Smooth muscle cell (in vitro differentiated cells): ENCODE results near the gene METTL26. TPM values are rescaled to one million over a fixed set of nuclear protein-coding genes. Genes with fewer than 3 reads are reported as not detected.

ENCODE experiments used
- DNase-seq: peaks from one replicate; lab custom pipeline; 2025; ENCODE audit not compliant: unreplicated experiment; lab: John Stamatoyannopoulos, UW
- H2AFZ ChIP-seq: fragments of 200-600 bp; sonication (generic); 2 replicates; pipeline ENCODE4 v1.6.0; 2016; ENCODE audit warnings: antibody characterized with exemption, low read depth, mild to moderate bottlenecking
- H3F3A ChIP-seq: fragments of 200-600 bp; sonication (generic); 2 replicates; pipeline ENCODE4 v1.6.0; 2017; ENCODE audit warnings: antibody characterized with exemption, low read depth
- H3K27ac ChIP-seq: fragments of 200-600 bp; sonication (generic); 2 replicates; pipeline ENCODE4 v1.5.1; 2016; ENCODE audit warnings: low read depth, mild to moderate bottlenecking
- H3K27me3 ChIP-seq: fragments of 200-600 bp; sonication (generic); 2 replicates; pipeline ENCODE4 v1.6.1; 2016; ENCODE audit warnings: low read depth, mild to moderate bottlenecking
- H3K36me3 ChIP-seq: fragments of 200-600 bp; sonication (generic); 2 replicates; pipeline ENCODE4 v1.5.1; 2016; ENCODE audit warnings: low read depth
- H3K4me1 ChIP-seq: fragments of 200-600 bp; sonication (generic); 2 replicates; pipeline ENCODE4 v1.5.1; 2016; ENCODE audit warnings: low read depth
- H3K4me2 ChIP-seq: fragments of 200-600 bp; sonication (generic); 2 replicates; pipeline ENCODE4 v1.6.0; 2016; ENCODE audit warnings: mild to moderate bottlenecking
- H3K4me3 ChIP-seq: fragments of 200-600 bp; sonication (generic); 2 replicates; pipeline ENCODE4 v1.5.1; 2016; ENCODE audit warnings: mild to moderate bottlenecking
- H3K79me2 ChIP-seq: fragments of 200-600 bp; sonication (generic); 2 replicates; pipeline ENCODE4 v1.6.0; 2016; ENCODE audit warnings: low read depth, mild to moderate bottlenecking
- H3K9ac ChIP-seq: fragments of 200-600 bp; sonication (generic); 2 replicates; pipeline ENCODE4 v1.6.0; 2016; ENCODE audit warnings: low read depth
- H3K9me3 ChIP-seq: fragments of 200-600 bp; sonication (generic); replicated peaks from 2 replicates; pipeline ENCODE4 v1.5.1; 2016; ENCODE audit warnings: low read depth
- H4K20me1 ChIP-seq: fragments of 200-600 bp; sonication (generic); 2 replicates; pipeline ENCODE4 v1.6.0; 2016; ENCODE audit warnings: low read depth
- CTCF ChIP-seq: fragments of 200-600 bp; sonication (generic); IDR thresholded peaks from 2 replicates; pipeline ENCODE4 v1.5.1; 2017; ENCODE audit warnings: borderline replicate concordance, mild to moderate bottlenecking, antibody characterized with exemption; ENCODE audit not compliant: insufficient read depth, poor library complexity, severe bottlenecking
- WGBS: methylation state at CpG from one replicate; pipeline ENCODE4 v1.1.7; 2016; ENCODE audit warnings: low lambda C conversion rate; 5-methylcytosine and 5-hydroxymethylcytosine counted together
- polyA plus RNA-seq: library from polyadenylated mRNA; unstranded; fragments of >200 nt; fragmentation: Nextera tagmentation; extraction: Ambion mirVana; gene quantifications from 2 replicates; pipeline ENCODE4 v1.2.1, GENCODE V29; 2016
- total RNA-seq: library from RNA; depleted of rRNA; stranded (reverse); fragments of >200 nt; gene quantifications from 2 replicates; pipeline ENCODE4 v1.2.3, GENCODE V29; 2014

Gene METTL26
- total and polyA plus RNA-seq, 2 experiments from 2014 or later: 134 to 238 TPM

GRCh38 chr16:648781-649589, 12.9 kb upstream of the METTL26 start, which contains the start of gene WDR90:
WDR90 (plus strand) TSS chr16:649365; CDS start chr16:649417, 52 bp downstream.
- Histone ChIP-seq H3K27me3 (no peaks in the 10 kb centered on the region), H4K20me1 (no peaks in the 10 kb centered on the region), H3K36me3 (no peaks in the 10 kb centered on the region), H3K27ac (peak within 1 kb of the TSS; percentile 82), H3K9me3 (no peaks in the 10 kb centered on the region), H3K4me2 (peak within 1 kb of the TSS; percentile 100), H3F3A (peaks cover 6% of the 10 kb centered on the region), H3K9ac (peak within 1 kb of the TSS; percentile 87), H2AFZ (peak within 1 kb of the TSS; percentile 59), H3K4me3 (peak within 1 kb of the TSS; percentile 88), H3K4me1 (peaks cover 14% of the 10 kb centered on the region), H3K79me2 (peaks cover 4% of the 10 kb centered on the region)
- peak; percentile 64 for DNase-seq
- TF ChIP-seq CTCF: no peak
- WGBS: 4% methylated on average over 67 of the region's 91 CpGs

GRCh38 chr16:648071-648780, 12.1 kb upstream of the METTL26 start:
- H3K4me2 ChIP-seq: peak overlapping the region; percentile 100
- H3F3A ChIP-seq: peaks cover 6% of the 10 kb centered on the region
- no peak for DNase-seq
- WGBS: 46% methylated on average over 24 of the region's 24 CpGs
- no peaks in the 10 kb centered on the region for H3K27me3 ChIP-seq
- H3K79me2 ChIP-seq: peaks cover 5% of the 10 kb centered on the region
- peak; percentile 40 for TF ChIP-seq CTCF
- peak overlapping the region; percentile 88 for H3K4me3 ChIP-seq
- peaks cover 14% of the 10 kb centered on the region for H3K4me1 ChIP-seq
- H3K9ac ChIP-seq: peak overlapping the region; percentile 87
- H3K27ac ChIP-seq: peak overlapping the region; percentile 82
- H4K20me1 ChIP-seq: no peaks in the 10 kb centered on the region
- H3K9me3 ChIP-seq: no peaks in the 10 kb centered on the region
- peak overlapping the region; percentile 59 for H2AFZ ChIP-seq
- H3K36me3 ChIP-seq: no peaks in the 10 kb centered on the region

DNA sequence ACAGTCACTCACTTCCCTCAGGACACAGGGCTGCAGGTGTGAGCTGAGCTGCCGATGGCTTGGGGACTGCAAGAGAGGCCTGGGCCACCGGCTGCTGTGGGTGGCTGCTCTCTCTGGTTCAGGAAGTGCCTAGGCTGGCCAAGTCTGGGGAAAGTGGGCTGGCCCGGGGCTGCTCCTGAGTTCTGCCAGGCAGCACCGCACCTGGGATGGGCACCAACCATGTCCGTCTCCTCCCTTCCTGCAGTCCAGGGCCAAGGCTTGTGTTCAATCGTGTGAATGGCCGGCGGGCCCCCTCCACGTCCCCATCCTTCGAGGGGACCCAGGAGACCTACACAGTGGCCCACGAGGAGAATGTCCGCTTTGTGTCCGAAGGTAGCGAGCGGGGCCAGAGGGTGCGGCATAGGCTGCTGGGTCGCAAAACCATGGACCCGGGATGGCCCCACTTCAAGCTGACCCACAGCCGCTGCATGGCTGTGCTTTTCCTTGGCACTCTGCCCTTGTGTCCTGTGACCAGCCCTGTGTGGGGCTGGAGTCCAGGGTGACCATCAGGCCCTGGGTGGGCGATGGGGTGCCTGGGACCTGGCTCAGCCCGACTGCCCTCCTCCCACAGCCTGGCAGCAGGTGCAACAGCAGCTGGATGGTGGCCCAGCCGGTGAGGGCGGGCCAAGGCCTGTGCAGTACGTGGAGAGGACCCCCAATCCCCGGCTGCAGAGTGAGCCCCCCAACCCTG, 11.2 kb upstream of the METTL26 start:
- H3K27me3 ChIP-seq: no peaks in the 10 kb centered on the region
- H3K4me3 ChIP-seq: no peak overlapping the region
- no peak for TF ChIP-seq CTCF
- peaks cover 6% of the 10 kb centered on the region for H3F3A ChIP-seq
- H3K9me3 ChIP-seq: no peaks in the 10 kb centered on the region
- peaks cover 14% of the 10 kb centered on the region for H3K79me2 ChIP-seq
- WGBS: 93% methylated on average over 25 of the region's 25 CpGs
- no peak overlapping the region for H3K27ac ChIP-seq
- H3K9ac ChIP-seq: no peak overlapping the region
- DNase-seq: no peak
- H3K36me3 ChIP-seq: no peaks in the 10 kb centered on the region
- H3K4me2 ChIP-seq: peak overlapping the region; percentile 100
- H4K20me1 ChIP-seq: no peaks in the 10 kb centered on the region
- peaks cover 16% of the 10 kb centered on the region for H3K4me1 ChIP-seq
- H2AFZ ChIP-seq: no peak overlapping the region
